Activated CD4-positive, alpha-beta T cell treated with anti-CD3 and anti-CD28 coated beads, Interleukin-2, amount 50 U/mL, for 1 hour (primary cell): ENCODE results near the gene IFT27.
A peak's percentile ranks its signal among the peaks of the same experiment; 100 is the strongest.

Experiments
- DNase-seq: peaks from one replicate; pipeline ENCODE4 v3.0.0-alpha.2; 2020

Gene IFT27

DNA sequence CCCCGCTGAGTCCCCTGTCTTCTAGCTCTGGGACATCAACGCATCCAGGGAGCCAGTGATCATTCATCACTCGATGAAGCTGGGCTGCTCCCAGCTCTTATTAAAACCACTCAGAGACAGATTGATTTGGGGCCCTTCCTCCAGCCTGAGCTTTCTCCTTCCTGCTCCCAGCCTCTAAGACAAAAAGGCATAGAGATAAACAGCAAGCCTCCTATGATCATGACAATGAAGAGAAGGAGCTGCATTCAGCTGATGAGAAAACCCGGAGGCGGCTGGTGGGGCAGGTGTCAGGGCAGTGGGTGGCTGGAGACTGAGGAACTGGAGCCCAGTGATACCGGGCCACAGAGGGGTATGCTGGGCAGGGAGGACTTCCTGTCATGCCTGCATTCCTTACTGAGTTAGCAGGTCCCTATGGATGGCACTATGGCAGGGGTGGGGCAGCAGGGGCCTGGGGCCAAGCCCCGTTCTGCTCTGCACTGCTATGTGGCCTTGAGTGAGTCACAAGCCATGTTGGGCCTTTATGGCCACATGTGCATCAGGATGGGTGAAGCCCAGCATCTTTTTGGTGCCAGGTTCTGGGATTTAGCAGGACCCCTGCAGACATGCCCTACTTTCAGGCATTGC, 20.7 kb upstream of the IFT27 start:
- DNase-seq = no peak

DNA sequence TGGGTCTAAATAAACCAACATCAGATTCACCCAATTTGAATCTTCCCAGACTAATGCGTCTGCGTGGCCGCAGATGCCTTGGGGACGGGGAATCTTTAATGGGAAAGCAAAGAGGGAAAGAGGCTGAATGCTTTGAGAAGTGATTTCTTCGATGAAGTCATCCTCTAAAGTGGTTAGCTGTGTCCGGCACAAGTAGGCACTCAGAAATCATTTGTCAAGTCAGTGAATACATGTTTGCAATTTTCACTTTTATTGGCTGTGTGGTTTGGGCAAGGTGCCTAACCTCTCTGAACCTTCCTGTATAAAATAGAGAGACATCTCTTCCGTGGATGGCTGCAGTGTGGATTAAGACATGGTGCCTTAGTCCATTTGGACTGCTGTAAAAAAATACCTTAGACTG, 19.7 kb upstream of the IFT27 start:
- no peak for DNase-seq

DNA sequence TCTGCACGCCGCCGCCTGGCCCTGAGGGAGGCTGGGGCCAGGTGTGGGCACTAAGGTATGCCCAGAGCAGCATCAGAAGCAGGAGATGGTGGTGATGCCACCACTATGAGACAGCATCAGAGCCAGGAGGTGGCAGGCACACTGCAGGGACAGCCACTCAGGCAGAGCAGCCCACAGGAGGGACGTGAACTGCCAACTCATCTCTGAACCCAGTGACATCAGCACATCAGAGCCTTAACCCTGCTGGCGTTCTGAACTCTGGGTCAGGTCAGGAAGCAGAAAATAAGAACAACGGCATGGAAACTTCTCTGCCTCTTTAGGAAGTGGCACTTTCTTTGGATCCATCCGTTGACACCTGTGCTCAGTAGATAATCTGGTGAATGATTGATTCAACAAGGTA, 14.7 kb upstream of the IFT27 start:
- no peak for DNase-seq

DNA sequence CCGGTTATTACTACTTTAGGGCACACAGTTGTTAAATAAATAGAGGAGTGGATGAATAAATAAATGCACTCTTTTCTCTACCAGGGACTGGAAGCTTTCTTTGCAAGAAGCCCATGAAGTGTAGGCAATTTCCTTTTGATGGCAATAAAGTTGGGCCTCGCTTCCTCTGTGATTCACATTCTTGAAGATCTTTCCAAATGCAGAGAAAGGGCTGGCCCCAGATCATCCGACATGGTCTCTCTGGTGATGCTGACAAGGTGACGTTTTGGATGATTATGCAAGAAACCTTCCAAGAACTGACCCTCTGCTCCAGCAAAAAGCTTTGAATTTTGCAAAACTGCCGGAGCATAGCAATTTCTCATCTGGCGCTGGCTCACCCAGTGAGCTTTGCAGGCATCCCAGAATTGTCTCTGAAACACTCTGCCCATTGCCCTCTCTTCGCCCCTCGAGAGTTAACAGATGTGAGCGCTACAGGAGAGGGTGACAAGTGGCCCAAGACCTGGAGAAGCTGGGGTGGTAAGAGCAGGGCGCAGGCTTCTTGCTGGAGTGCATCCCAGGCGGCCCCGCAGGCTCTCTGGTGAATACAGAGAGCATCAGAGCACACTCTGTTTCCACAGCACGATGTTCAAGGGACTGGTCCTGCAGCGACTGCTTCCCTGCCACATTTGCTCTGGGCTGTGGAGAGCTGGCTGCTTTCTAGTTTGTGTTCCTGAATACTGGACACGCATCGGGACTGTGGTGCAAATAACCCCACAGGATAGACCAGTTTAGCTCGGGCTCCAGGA, 11.5 kb upstream of the IFT27 start:
- no peak for DNase-seq

DNA sequence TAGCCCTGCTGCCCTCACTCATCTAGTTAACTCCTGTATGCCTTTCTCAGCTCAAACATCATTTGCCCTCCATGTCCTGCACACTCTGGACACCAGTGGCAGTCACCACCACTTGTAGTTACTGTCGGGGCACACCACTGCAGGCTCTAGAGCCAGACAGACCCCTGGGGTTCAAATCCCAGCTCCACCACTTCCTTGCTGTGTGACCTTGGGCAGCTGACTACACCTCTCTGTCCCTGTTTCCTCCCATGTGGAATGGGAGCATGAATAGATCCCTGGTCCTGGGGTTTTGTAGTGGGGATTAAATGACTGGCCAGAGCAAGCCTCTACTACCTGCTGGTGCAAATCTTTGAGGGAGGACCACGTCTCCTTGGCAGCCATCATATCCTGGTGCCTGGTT, 7.8 kb upstream of the IFT27 start:
- no peak for DNase-seq

DNA sequence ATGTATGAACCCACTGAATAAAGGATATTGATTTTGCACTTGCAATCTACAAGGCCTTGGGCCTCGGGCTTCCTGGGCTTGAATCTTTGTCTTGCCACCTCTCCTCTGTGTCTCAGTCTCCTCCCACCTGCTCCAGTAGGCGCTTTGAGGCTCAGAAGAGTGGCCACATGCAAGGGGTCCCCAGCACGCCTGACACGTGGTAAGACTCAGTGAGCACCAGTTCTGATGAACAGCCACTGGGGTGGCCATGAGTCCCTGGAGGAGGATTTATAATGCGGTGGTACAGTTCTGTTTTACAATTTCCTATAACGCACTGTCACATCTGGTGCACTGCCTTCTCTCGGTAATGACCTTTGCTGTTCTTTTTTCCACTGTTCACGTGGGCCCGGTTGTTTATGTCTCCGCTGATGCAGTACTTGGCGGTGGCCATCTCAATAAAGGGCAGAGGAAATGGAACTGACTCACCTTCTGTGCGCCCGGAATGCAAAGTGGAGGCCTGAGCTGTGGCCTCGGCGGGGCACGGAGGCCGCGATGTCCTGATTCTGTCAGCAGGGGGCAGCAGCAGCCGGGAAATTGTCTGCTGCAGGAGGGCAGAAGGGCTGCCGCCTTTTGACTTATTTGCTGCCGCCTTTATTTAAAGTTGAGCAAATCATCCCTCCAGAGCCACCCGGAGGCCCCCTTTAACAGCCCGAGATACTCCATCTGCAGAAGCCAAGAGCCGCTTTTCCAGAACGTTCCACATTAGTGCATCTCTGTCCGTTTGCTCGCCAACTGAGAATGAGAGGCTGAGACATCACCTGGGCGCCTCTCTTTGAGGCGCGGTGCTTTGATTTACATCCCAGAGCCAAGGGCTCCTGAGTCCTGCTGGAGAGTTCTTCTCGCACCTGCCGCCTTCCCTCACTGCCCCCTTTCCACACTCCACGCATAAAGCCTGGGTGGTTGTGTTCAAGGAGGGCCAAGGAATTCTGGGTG, 6.0 kb upstream of the IFT27 start:
- DNase-seq = peak; percentile 86

DNA sequence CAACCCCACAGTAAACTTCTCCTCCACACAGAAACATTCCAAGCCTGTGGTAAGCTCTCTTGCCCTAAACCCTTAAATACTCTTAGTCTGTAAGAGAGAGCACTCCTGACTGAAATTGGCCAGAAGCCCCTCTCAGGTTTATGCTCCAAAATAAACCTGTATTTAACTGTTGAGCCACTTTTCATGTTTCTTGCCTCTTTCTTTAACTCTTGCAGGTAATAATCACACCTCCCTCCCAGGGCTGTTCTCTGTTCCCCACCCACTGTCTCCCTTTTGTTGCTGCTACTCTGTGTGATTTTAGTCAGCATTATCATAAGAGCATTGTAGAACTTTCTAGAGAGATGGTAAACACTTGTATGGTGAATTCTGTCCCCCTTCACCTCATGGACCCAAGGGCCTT, 2.1 kb upstream of the IFT27 start:
- no peak for DNase-seq

DNA sequence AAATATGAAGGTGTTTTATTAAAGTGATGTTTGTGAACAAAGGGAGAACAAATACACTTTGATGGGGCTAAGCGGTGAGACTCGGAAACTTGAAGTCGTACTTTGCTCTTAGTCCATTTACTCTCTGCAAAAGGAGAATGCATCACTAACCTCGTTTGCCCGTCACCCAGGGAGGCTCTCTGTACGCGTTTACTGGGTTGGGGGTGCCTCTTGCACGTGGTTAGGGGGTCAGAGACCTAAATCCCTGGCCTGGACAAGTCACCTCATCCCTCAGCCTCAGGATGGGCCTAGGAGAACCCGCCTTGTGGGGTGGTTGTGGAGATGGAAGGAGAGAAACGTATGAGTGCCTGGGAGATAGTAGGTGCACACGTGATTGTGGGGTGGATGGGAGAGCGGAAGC, 803 bp upstream of the IFT27 start:
- DNase-seq = no peak

DNA sequence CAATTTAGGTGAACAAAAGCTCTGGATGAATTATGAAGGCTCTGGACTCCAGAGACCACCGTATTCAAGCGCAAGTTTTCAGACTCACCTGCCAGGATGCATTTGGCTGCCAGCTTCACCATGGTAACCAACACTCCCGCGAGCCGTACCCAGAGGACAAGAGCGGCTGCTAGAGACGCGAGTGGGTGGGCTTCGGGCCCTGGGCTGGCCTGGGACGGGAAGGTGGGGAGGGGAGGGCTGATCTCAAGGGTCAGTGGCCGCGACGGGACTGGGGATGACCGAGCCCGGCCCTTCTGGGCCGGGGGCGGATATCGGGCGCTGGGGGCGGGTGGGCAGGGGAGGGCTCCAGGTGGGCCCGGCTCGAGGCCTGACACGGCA, 344 bp downstream of the IFT27 start:
- peak; percentile 28 for DNase-seq

DNA sequence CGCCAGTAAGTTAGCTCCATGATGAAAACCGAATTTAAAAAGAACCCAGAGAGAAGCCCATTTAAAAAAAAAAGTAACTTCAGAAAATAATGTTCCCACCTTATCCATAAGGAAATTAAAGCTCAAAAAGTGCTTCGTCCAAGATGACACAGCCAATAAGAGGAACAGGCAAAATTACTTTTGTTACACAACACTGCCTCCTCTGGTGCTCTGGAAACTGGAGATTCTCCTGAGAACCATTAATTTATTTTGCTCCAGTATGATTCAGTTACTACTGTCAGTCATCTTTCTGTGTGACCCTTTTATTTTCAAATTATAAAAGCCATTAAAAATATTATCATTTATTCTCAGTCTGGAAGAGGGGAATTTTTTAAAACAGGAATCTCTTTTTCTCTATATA, 2.0 kb downstream of the IFT27 start:
- DNase-seq = no peak

DNA sequence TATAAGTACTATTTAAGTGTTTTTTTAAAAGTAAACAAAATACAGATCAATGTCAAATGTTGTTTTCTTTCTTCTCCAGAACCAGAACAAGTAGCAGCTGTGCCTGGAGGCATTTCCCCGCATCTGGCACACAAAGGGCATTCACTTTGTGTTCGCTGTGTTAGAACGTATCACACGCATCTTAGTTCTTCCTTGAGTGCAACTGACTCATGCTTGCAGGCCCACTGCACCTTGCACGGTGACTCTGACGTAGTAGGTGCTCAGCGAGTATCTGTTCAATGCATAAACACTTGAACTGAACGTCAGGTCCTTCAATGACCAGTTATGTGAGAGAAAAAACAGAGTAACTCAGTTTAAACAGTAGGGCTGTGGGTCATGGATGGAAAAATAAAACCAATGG, 3.5 kb downstream of the IFT27 start:
- no peak for DNase-seq

DNA sequence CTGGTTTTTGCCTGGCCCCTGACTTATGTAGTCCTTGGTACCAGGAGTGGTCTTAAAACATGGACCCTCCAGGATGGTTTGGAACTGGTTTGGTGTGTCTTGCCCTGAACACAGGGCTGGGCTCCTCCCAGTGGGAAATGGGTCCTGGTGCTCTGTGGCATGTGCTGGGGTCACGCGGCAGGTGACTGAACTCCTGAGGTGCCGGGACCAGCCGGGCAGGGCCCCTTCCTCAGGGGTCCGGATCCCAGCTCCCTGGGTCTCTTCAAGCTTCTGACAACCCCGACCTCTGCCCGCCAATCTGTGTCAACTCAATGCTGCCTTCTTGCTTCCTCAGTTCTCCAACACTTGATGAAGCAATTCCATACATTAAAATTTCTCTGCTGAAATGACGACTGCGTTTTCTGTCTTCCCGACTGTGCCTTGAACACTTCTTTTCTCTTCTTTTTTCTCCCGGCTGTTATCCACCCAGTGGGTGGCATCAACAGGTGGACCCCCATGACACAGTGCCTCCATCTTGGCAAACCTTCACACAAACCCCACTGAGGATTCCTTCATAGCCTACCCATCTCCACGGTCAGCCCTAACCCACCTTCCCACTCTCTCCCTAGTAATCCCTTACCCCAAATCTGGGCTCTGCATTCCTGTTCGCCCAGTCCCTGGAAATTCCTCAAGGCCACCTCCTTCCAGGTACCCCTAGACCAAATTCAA, 4.4 kb downstream of the IFT27 start:
- DNase-seq = no peak

DNA sequence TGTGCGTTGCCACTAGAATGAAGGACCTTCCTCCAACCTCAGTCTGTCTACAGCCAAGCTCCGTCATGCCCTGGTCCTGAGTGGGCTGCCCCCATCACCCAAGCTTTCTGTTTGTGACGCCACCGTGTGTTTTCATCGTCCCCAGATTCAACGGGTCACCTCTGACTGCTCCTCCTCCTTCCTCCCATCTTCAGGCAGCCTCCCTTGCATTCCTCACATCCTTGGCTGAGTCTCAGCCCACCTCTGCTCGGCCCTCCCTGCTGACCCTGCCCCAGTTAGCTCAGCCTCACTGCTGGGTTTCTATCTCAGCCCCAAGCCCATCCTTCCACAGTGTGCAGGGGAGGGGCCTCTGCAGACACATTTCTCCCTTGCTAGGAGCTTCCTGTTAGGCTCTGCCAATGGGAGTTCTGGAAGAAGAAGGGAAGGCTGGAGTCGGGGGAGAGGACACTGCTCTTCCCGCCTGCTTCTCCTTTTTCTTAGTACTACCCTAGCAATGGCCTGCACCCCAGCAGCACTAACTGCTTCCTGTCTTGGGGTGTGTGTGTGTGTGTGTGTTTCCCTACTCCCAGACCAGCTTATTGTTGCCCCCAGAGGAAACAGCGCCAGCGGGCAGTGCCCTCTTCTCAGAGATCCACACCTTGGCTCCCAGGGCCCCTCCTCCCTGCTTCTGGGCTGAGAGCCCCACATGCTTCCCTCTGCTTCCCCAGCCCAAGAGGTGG, 5.2 kb downstream of the IFT27 start:
- DNase-seq = no peak

DNA sequence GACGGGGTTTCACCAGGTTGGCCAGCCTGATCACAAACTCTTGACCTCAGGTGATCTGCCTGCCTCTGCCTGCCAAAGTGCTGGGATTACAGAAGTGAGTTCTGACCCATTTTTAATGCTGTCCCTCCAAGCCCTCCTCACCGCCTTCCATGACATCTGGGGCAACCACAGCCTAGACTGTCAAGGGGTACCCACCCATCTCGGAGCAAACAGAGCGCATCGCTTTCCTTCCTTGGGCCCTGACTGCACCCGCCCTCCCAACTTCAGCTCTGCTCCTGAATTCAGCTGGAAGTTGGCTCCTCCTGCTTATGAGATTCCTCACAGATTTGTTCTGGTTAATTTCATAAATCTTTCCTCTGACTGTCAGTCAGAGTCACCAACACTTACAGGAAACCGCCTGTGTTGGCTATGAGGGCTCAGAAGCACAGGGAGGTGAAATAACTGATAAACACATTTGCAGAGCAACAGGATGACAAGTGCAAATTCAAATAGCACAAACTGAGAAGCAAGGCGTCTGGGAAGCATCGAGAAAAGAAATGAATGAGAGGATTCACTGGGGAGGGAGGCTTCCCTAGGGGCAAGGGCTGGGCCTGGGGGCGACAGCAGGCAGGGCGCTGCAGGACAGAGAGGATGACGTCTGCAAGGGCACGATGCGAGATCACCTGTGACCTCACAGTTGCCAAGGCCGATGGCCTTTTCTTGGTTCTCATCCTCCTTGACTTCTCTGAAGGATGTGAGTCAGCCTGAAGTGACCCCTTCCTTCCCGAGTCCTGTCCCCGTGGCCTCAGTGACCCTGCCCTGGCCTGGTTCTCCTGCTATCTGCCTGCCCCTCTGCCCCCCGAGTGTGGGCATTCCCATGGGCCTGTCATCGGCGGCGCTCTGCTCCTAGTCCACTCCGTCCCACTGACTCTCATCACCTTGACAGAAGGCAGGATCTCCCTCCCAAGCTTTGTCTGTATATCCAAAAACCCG, 6.1 kb downstream of the IFT27 start:
- no peak for DNase-seq

DNA sequence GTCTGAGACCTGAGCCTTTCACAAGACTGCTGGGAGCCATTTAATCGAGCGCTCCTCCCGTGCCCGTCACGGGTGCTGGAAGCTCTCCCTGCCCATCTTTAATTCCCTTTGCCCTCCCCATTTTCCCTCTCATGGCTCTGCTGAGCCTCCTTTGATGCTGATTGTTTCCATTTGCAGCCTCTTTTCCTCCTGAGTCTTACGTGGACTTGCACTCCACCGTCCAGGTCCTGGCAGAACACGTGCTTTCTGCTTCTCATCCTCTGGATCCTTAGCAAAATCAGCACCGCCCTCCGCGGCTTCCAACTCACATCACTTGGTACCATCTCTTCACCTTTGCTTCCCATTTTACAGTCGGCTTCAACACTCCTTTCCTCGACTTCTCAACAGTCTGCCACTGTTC, 7.3 kb downstream of the IFT27 start:
- DNase-seq = no peak

DNA sequence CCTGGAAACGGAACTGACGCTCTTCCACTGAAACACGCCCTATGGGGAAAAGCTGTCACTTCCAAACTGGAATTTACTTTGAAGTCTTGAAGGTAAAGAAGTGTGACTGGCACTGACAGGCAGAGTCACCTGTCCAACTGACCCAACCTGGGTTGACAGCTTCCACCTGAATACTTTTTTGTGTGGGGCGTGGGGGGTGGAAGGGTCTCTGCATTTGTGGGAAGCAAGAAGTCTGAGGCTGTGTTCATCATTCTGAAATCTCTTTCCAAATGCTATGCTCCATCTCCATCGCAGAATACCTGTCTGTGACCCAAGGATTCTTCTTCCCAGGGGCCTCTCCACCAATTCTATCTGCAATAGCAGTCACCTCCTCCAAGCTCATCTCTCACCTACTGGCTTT, 7.8 kb downstream of the IFT27 start:
- DNase-seq = no peak

DNA sequence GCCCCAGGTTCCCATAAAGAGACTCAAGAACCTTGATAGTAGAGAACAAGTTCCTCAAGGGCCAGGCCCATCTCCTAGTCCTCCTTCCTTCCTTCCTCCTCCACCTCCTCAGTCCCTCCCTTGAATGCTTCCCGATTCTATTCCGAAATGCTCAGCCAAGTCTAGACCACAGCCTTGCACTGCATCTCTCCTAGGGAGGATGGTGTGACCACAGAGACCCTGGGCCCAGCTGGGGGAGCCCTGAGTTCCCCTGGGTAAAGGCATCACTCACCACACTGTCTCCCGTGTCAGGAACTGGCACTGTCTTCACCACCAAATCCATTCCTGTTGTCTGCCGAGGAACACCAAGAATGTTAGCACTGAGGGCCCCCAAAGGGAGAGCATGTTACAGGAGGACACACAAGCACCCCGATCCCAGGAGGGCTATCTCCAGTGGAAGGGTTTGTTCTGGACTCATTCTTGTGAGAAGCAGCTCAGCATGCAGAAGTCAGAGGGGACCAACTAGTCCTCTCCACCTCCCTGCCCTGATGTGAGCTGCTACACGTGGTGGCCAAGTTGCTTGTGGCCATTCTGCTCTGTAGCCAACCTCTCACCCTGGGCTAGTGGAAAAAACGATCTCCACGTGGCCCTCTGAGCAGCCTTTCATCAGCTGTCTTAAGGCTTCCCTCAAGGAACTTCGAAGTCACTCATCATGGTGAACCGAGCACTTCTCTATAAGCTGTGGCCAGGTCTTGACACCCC, 8.7 kb downstream of the IFT27 start:
- no peak for DNase-seq

DNA sequence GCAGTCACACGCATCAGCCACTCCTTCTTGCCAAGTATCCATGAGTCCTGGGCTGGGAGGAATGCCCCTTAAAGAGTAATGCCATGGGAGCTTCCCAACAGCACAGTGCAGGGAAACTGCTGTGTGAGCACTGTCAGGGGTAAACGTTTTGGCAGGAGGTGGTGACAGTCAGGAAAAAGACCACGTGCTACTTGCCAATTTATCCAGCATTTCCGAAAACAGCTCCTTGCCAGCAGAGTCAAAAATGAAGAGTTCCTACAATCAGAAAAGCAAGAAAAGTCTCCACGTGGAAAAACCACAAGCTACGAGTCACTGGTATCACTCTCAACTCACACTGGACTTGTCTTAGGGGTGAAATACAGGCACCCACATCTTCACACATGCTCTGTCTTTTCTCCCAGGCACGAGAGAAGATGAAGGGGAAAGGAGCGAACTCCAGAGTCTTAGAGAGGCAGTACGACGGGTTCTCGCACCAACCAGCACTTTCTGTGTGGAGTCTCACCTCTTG, 9.9 kb downstream of the IFT27 start:
- DNase-seq = no peak

DNA sequence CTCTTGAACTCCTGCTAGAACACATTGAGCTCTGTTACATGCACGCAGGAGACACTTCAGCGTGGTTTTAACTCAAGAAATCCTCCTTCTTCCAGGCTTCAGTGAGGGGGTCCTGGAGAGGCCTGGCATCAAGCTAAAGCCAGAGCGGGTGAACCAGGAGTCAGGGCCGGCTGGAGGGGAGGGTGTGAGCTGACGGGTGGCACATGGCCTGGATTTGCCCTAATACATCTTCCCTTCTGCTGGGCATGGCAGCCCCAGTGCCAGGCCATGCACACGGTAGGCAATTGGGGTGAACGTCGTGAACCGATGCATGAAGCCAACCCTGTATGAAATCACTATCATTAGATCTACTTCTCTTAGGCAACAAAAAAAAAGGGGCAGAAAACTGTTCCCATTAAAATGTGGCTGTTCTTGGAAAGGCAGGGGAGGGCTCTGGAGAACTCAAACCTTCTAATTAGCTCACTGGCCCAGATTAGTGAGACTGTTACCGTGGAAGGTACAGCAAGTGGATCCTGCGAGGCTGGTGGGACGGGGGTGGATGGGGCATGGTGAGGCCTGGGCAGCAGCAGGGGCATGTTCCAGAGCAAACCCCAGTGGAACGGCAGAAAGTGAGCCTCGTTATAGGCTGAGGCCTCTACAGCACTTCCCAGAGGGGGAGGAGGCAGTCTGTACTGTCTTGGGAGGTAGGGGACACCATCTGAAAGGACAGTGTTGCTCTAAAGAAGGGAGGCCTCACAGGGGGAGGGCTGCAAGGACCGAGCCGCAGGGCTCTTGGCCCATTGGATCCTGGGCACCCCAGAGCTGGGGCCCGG, 10.6 kb downstream of the IFT27 start:
- DNase-seq = no peak
